ENCODE measurements around the gene POP4. TPM values are rescaled to one million over a fixed set of nuclear protein-coding genes. Genes with fewer than 3 reads are reported as not detected.
A peak's percentile ranks its signal among the peaks of the same experiment; 100 is the strongest.

POP4 gene
- total RNA-seq, 1 donor from 2014 or later, result 53.9 TPM

DNA sequence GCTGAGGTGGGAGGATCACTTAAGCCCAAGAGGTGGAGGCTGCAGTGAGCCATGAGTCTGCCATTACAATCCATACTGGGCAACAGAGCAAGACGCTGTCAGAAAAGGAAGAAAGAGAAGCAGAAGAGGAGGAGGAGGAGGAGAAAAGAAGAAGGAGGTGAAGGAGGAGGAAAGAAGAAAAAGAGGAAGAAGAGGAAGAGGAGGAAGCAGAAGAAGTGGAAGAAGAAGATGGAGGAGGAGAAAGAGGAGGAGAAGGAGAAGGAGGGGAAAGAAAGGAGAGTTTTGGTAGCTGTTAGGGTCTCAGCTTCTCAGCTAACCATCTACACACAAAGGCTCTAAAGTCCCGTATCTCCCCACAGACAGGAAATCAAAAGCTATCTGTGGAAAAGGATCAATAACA lies 35.5 kb downstream of the POP4 start:
- no peak for DNase-seq
- intact Hi-C loops (cut with micrococcal nuclease), result no loop called here
- H3K4me1 ChIP-seq, result peaks cover 25% of the 10 kb centered on the region
- H3K4me3 ChIP-seq, result no peak overlapping the region
- no peaks in the 10 kb centered on the region for H3K27me3 ChIP-seq (ENCODE audit: low read depth)
- no peaks in the 10 kb centered on the region for H3K36me3 ChIP-seq
- H3K9me3 ChIP-seq (replicated peaks), result no peaks in the 10 kb centered on the region
- TF ChIP-seq, protein P1, sequence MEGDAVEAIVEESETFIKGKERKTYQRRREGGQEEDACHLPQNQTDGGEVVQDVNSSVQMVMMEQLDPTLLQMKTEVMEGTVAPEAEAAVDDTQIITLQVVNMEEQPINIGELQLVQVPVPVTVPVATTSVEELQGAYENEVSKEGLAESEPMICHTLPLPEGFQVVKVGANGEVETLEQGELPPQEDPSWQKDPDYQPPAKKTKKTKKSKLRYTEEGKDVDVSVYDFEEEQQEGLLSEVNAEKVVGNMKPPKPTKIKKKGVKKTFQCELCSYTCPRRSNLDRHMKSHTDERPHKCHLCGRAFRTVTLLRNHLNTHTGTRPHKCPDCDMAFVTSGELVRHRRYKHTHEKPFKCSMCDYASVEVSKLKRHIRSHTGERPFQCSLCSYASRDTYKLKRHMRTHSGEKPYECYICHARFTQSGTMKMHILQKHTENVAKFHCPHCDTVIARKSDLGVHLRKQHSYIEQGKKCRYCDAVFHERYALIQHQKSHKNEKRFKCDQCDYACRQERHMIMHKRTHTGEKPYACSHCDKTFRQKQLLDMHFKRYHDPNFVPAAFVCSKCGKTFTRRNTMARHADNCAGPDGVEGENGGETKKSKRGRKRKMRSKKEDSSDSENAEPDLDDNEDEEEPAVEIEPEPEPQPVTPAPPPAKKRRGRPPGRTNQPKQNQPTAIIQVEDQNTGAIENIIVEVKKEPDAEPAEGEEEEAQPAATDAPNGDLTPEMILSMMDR (IDR thresholded peaks at IDR 0.05; ENCODE audit: borderline replicate concordance), result no peak
- no peak overlapping the region for H3K27ac ChIP-seq (replicated peaks)

DNA sequence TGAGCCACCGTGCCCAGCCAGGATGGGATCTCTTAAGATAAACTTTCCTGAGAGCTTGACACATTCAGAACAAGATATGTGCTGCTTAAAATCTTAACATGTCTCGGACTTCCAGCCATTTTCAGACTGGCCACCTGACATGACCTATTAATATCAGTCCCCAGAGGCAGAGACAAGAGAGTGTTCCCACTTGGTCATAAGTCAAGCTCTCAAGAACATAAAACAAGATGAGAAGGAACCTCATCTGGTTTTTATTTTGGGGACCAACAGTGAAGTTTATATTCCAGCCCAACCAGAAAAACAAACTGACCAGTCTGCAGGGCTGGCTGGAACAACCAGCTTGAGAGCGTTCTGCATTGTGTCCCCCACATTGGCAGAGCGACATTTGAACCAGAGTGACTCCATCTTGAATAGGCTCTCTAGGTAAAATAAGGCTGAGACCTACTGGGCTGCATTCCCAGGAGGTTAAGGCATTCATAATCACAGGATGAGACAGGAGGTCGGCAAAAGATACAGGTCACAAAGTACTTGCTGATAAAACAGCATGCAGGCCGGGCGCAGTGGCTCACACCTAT lies 37.4 kb downstream of the POP4 start:
- Histone ChIP-seq H3K27ac (replicated peaks) (peak overlapping the region; percentile 20), H3K9me3 (replicated peaks) (no peaks in the 10 kb centered on the region), H3K4me3 (no peak overlapping the region), H3K4me1 (peaks cover 26% of the 10 kb centered on the region), H3K36me3 (no peaks in the 10 kb centered on the region), H3K27me3 (ENCODE audit: low read depth) (no peaks in the 10 kb centered on the region)
- DNase-seq, result no peak
- intact Hi-C loops (cut with micrococcal nuclease), result no loop called here
- TF ChIP-seq, protein P1 (IDR thresholded peaks at IDR 0.05; ENCODE audit: borderline replicate concordance), result no peak

DNA sequence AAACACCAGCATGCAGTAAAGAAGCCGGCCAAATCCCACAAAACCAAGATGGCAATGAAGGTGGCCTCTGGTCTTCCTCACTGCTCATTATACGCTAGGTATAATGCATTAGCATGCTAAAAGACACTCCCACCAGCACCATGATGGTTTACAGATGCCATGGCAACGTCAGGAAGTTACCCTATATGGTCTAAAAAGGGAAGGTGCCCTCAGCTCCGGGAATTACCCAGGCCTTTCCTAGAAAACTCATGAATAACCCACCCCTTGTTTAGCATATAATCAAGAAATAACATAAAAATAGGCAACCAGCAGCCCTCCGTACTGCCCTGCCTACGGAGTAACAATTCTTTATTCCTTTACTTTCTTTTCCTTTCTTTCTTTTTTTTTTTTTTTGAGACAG lies 38.1 kb downstream of the POP4 start:
- H3K9me3 ChIP-seq (replicated peaks), result no peaks in the 10 kb centered on the region
- DNase-seq, result no peak
- H3K27ac ChIP-seq (replicated peaks), result no peak overlapping the region
- TF ChIP-seq, protein P1 (IDR thresholded peaks at IDR 0.05; ENCODE audit: borderline replicate concordance), result no peak
- no peaks in the 10 kb centered on the region for H3K36me3 ChIP-seq
- H3K27me3 ChIP-seq (ENCODE audit: low read depth), result no peaks in the 10 kb centered on the region
- no peak overlapping the region for H3K4me3 ChIP-seq
- intact Hi-C loops (cut with micrococcal nuclease), result no loop called here
- peaks cover 26% of the 10 kb centered on the region for H3K4me1 ChIP-seq

DNA sequence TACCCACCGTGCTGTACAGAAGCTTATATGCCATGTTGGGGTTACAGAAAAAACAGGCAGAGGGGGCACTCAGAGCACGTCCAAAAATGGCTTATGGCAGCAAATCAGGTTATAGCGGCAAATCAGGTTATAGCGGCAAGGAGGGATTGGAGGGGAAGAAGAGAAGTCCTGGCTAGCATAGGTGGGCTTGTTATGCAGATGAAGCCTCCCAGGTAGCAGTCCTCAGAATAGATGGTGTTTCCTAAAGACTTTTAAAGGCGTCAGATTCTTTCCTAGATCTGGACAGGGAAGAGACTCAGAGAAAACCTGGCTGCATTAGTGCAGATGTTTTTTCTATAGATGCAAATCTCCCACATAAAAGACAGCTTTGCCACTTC lies 39.4 kb downstream of the POP4 start:
- Histone ChIP-seq H3K27ac (replicated peaks) (peak overlapping the region; percentile 88), H3K4me3 (no peak overlapping the region), H3K4me1 (peaks cover 26% of the 10 kb centered on the region), H3K36me3 (no peaks in the 10 kb centered on the region), H3K27me3 (ENCODE audit: low read depth) (no peaks in the 10 kb centered on the region), H3K9me3 (replicated peaks) (no peaks in the 10 kb centered on the region)
- no peak for DNase-seq
- TF ChIP-seq, protein P1 (IDR thresholded peaks at IDR 0.05; ENCODE audit: borderline replicate concordance), result no peak
- intact Hi-C loops (cut with micrococcal nuclease), result no loop called here

DNA sequence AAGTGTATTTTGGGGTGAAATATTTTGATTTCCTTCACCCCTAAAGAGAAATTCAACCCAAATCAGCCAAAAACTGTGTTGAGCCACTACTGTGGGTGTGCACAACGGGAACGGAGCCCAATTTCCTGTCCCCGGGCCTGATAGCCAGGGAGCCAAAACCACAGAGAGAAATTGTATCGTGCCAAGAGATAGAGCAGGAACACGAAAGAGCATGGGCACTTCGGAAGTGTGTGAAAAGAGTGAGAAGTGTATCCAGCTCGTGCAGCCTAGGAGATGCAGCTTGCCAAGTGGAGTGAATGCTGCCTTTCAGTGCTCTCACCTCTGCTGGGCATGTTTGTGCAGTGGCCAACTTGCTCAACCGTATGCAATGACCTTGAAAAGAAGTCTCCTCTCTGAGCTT lies 39.8 kb downstream of the POP4 start:
- Histone ChIP-seq H3K9me3 (replicated peaks) (no peaks in the 10 kb centered on the region), H3K27me3 (ENCODE audit: low read depth) (no peaks in the 10 kb centered on the region), H3K4me1 (peaks cover 26% of the 10 kb centered on the region), H3K36me3 (no peaks in the 10 kb centered on the region), H3K27ac (replicated peaks) (peak overlapping the region; percentile 88), H3K4me3 (no peak overlapping the region)
- intact Hi-C loops (cut with micrococcal nuclease), result no loop called here
- TF ChIP-seq, protein P1 (IDR thresholded peaks at IDR 0.05; ENCODE audit: borderline replicate concordance), result no peak
- DNase-seq, result peak; percentile 48
